BE2C (cell line): ENCODE results near the gene MYB.
"Not testable (repeated sequence)": the region's sequence is repeated elsewhere in the genome, so short reads cannot be mapped to it uniquely, and the experiment has no call there.

Source experiments
- DNase-seq: peaks from one replicate; pipeline ENCODE4 v3.0.0-alpha.2; 2020
- H3K27me3 ChIP-seq: fragments of 250-450 bp; sonication (Bioruptor Pico); 2 replicates; pipeline ENCODE4 v1.5.1; 2020; ENCODE audit warnings: mild to moderate bottlenecking
- H3K36me3 ChIP-seq: fragments of 250-450 bp; sonication (Bioruptor Pico); 2 replicates; pipeline ENCODE4 v1.5.1; 2020; ENCODE audit warnings: mild to moderate bottlenecking
- H3K4me1 ChIP-seq: fragments of 250-450 bp; sonication (Bioruptor Pico); 2 replicates; pipeline ENCODE4 v1.5.1; 2020
- H3K4me3 ChIP-seq: 2 replicates; pipeline ENCODE4 v1.5.1; 2011; ENCODE audit warnings: low read depth, low read length
- H3K9me3 ChIP-seq: fragments of 250-450 bp; sonication (Bioruptor Pico); 2 replicates; pipeline ENCODE4 v1.5.1; 2020
- CTCF ChIP-seq: IDR thresholded peaks from 2 replicates; pipeline ENCODE4 v1.5.1; 2012; ENCODE audit warnings: mild to moderate bottlenecking, low read depth, low read length

The MYB gene

GRCh38 chr6:135149376-135149775 is 31.7 kb upstream of the MYB start:
- no peaks in the 10 kb centered on the region for H3K36me3 ChIP-seq
- no peak for TF ChIP-seq CTCF
- H3K4me1 ChIP-seq: no peaks in the 10 kb centered on the region
- H3K27me3 ChIP-seq: no peaks in the 10 kb centered on the region
- no peak overlapping the region for H3K4me3 ChIP-seq
- H3K9me3 ChIP-seq: no peaks in the 10 kb centered on the region; the same call in 1 of the 2 replicates
- no peak for DNase-seq

DNA sequence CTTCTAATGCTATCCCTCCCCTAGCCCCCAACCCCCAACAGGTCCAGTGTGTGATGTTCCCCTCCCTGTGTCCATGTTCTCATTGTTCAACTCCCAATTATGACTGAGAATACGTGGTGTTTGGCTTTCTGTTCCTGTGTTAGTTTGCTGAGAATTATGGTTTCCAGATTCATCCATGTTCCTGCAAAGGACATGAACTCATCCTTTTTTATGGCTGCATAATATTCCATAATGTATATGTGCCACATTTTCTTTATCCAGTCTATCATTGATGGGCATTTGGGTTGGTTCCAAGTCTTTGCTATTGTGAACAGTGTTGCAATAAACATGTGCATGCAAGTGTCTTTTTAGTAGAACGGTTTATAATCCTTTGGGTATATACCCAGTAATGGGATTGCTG is 30.6 kb upstream of the MYB start:
- not testable (repeated sequence) for H3K36me3 ChIP-seq, H3K4me3 ChIP-seq, DNase-seq, H3K4me1 ChIP-seq, H3K27me3 ChIP-seq, H3K9me3 ChIP-seq

GRCh38 chr6:135154125-135154524 is 27.0 kb upstream of the MYB start:
- H3K9me3 ChIP-seq, H3K36me3 ChIP-seq, H3K27me3 ChIP-seq, H3K4me3 ChIP-seq, DNase-seq, H3K4me1 ChIP-seq: not testable (repeated sequence)

- Histone ChIP-seq H3K9me3 (no peaks in the 10 kb centered on the region), H3K4me3 (no peak overlapping the region), H3K36me3 (no peaks in the 10 kb centered on the region), H3K27me3 (no peaks in the 10 kb centered on the region), H3K4me1 (no peaks in the 10 kb centered on the region)
- DNase-seq: no peak
- TF ChIP-seq CTCF: no peak
These were observed 22.7 kb upstream of the MYB start for GRCh38 chr6:135158397-135158796.

DNA sequence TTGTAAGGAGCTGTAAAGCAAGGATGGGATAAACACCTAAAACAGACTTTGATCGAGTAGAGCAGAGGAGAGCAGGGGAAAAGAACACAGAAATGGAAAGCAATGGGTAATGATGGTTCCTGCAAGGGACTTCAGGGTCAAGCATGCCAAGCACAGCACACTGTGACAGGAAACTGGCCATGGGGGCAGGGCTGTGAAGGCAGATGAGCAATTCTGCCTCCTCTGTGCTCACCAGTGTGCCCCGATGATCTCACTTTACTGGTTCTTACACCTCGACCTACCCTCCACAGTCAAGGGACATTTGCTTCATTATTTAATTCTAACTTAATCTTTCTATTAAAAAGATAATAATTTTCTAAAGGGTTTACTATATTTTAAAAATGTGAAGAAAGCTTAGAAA is 21.6 kb upstream of the MYB start:
- DNase-seq: no peak
- no peaks in the 10 kb centered on the region for H3K27me3 ChIP-seq
- H3K4me3 ChIP-seq: no peak overlapping the region
- no peaks in the 10 kb centered on the region for H3K4me1 ChIP-seq
- no peaks in the 10 kb centered on the region for H3K36me3 ChIP-seq
- no peak for TF ChIP-seq CTCF
- no peaks in the 10 kb centered on the region for H3K9me3 ChIP-seq

DNA sequence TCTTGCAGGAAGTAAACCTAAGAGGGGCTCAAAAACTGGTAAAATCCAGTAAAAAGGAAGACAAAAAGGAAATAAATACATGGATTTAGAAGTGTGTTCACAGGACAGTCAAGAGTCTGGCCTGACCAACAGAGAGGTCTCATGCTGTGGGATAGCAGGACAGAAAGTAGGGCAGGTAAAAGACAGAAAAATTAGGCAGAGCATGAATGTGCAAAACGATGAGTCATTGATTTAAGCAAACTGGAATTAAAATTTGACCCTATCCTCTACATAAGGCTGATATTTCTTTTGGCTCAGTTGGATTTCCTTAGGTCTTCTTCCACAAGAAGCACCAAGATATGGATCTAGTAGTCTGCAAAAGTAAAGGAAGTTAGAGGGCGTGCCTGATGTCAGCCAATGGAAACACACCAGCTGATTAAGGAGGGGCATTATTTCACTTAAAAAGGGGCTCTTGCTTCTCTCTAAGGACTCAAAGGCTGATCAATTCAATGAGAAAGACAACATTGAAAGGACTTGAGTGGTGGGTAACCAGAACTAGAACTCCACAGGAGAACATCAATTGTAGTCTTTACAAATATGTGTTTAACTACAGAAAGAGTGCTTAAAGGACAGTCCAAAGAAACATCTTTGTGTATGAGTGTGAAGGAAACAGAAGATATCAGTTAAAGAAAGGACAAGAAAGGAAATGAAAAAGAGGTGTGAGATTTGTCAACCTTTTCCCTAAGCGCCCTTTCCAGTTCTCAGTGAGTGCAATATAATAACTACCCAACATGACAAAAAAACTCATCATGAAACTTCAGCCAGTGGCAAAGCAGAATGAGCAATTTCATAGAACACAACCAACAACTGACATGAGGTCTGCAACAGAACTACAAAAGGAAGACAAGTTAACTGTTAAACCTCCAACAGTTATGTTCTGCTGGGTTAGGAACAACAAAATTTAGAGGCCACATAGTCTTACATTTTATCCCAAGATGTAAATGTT is 19.4 kb upstream of the MYB start:
- Histone ChIP-seq H3K36me3 (no peaks in the 10 kb centered on the region), H3K9me3 (no peaks in the 10 kb centered on the region), H3K4me1 (no peaks in the 10 kb centered on the region), H3K27me3 (no peaks in the 10 kb centered on the region), H3K4me3 (no peak overlapping the region)
- DNase-seq: no peak
- no peak for TF ChIP-seq CTCF

DNA sequence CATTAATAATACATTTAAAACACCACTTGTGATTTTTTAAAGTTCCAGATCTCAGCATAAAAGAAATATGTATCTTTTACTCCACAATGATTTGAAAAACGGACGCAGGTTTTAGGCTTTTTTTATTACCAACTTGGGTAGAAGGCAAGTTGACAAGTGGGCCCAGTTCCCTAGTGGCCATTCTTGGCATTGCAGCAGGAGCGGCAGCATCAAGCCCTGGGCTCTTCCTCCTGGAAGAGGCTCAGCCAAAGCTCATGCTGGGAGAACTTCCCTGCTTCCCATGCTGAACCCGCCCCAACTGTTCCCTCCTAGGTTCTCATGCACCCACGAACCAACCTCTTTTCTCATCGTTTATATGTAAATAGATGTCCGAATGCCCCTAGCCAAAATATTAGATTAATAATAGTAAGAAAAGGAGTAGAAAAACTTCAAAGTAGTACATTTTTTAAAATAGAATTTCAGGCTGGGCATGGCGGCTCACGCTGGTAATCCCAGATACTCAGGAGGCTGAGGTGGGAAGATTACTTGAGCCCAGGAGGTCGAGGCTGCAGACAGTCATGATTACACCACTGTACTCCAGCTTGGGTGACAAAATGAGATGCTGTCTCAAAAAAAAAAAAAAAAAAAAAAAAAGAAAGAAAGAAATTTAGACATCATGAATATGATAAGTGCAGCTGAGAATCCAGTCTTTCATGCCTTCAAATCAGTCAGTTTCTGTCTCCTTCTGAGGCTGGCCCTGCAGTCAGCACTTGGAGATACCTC is 18.2 kb upstream of the MYB start:
- H3K9me3 ChIP-seq: no peaks in the 10 kb centered on the region
- TF ChIP-seq CTCF: peak; percentile 92
- DNase-seq: peak; percentile 76
- peak overlapping the region; percentile 40 for H3K4me3 ChIP-seq
- no peaks in the 10 kb centered on the region for H3K4me1 ChIP-seq
- no peaks in the 10 kb centered on the region for H3K27me3 ChIP-seq
- no peaks in the 10 kb centered on the region for H3K36me3 ChIP-seq
